Fibroblast of pulmonary artery (primary cell): ENCODE results near the gene CDYL2.
A peak's percentile ranks its signal among the peaks of the same experiment; 100 is the strongest.

Experiments
- DNase-seq: peaks from one replicate; pipeline ENCODE4 v3.0.0-alpha.2; 2010; ENCODE audit warnings: low read depth
- H3K4me3 ChIP-seq: replicated peaks from 2 replicates; pipeline ENCODE4 v1.5.1; 2011; ENCODE audit warnings: low read depth, mild to moderate bottlenecking, control low read depth, low read length, moderate library complexity
- TF ChIP-seq, protein P1 (sequence below): IDR thresholded peaks from 2 replicates; pipeline ENCODE4 v1.5.1; 2011; ENCODE audit warnings: mild to moderate bottlenecking, control low read depth, low read length, inconsistent platforms; ENCODE audit errors: missing control alignments

The CDYL2 gene

DNA sequence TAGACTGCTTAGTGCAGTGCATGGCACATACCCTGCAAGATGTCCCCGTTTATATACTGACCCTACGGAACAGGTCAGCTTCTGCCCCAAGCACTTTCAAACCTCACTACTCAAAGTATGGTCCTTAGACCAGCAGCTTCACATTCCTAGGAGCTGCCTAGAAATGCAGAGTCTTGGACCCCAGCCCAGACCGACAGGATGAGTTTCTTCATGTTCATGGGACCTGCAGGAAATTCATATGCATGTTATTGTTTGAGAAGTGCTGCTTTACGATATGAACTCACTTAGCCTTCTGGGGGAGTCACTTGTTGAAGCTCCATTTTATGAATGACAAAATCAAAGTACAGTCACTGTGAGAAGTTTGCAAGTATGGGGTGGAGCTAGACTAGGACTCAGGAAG, 181.0 kb downstream of the CDYL2 start:
- H3K4me3 ChIP-seq, result no peak overlapping the region
- DNase-seq, result peak; percentile 91
- TF ChIP-seq, protein P1, sequence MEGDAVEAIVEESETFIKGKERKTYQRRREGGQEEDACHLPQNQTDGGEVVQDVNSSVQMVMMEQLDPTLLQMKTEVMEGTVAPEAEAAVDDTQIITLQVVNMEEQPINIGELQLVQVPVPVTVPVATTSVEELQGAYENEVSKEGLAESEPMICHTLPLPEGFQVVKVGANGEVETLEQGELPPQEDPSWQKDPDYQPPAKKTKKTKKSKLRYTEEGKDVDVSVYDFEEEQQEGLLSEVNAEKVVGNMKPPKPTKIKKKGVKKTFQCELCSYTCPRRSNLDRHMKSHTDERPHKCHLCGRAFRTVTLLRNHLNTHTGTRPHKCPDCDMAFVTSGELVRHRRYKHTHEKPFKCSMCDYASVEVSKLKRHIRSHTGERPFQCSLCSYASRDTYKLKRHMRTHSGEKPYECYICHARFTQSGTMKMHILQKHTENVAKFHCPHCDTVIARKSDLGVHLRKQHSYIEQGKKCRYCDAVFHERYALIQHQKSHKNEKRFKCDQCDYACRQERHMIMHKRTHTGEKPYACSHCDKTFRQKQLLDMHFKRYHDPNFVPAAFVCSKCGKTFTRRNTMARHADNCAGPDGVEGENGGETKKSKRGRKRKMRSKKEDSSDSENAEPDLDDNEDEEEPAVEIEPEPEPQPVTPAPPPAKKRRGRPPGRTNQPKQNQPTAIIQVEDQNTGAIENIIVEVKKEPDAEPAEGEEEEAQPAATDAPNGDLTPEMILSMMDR, result no peak

DNA sequence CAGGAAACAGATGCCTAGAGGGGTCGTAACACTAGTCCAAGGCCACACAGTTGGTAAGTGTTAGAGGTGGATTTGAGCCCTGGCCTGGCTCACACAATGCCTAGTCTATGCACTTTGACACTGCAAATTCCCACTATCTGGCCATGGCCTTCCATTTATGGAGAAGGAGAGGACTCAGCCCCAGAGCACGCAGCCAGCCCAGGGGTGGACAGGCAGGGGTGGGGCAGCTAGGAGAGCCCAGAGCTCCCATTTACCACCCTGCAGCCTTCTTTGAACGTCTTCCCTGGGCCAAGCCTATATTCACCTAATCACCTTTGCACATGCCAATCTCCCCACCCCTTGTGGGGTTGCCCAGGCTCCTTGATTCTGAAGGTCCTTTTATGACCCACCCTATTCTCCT, 182.4 kb downstream of the CDYL2 start:
- no peak overlapping the region for H3K4me3 ChIP-seq
- TF ChIP-seq, protein P1, result no peak
- DNase-seq, result no peak

DNA sequence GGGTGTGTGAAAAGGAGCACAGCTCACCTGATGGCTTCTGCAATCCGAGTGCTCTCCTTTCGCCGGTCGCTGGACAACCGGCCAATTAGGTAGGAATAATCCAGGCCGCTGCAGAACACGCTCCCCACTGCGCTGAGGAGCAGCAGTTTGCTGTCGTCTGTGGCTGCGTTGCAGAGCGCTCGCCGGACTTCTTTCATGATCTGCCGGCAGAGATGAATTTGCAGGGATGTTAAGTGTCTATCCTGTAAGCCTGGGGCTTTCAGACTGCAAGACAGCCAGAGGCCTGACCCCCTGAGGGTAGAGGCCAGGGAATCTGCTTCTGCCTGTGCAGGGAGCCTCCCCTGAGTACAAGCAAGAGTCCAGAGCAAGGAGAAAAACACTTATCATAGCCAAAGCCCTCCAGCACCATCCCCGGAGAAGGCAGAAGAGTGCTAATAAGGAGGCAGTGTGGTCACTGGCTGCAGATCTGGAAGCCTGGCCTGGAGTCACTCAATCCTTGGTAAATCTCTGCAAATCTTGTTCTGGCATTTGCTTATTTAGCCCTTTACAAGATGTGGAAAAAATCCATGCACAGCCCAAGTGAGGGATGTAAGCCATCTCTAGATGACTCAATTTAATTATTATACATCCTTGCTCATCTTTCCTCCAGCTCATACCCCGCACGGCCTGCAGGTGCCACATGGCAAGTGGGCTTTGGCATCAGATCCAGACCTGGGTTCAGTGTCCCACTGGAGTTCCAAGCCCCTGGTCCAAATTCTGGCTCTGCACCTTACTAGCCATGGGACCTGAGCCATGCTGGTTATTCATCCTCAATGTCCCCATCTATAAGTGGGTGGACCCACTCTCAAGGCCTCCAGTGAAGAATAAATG, 183.4 kb downstream of the CDYL2 start:
- TF ChIP-seq, protein P1, result no peak
- DNase-seq, result no peak

DNA sequence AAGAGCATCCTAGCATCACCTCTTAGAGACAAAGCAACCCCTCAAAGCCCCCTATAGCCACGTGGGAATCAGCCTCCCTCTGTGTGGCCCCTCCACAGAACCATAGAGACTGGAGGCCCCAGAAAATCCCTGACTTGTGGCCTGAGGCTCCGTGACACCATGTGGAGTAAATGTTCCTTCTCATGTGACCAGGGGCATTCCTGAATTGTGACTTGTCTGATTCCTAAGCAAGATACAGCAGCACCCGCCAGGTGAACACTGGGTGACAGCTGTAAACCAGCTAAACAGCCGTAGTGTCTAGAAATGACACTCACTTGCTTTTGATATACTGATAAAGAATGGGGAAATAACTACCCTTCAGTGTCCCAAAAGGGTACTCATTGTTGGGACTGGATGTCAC, 184.6 kb downstream of the CDYL2 start:
- H3K4me3 ChIP-seq, result no peak overlapping the region
- no peak for DNase-seq
- TF ChIP-seq, protein P1, result no peak

More for the DNA sequence above, 183.4 kb downstream of the CDYL2 start:
- H3K4me3 ChIP-seq, result no peak overlapping the region

DNA sequence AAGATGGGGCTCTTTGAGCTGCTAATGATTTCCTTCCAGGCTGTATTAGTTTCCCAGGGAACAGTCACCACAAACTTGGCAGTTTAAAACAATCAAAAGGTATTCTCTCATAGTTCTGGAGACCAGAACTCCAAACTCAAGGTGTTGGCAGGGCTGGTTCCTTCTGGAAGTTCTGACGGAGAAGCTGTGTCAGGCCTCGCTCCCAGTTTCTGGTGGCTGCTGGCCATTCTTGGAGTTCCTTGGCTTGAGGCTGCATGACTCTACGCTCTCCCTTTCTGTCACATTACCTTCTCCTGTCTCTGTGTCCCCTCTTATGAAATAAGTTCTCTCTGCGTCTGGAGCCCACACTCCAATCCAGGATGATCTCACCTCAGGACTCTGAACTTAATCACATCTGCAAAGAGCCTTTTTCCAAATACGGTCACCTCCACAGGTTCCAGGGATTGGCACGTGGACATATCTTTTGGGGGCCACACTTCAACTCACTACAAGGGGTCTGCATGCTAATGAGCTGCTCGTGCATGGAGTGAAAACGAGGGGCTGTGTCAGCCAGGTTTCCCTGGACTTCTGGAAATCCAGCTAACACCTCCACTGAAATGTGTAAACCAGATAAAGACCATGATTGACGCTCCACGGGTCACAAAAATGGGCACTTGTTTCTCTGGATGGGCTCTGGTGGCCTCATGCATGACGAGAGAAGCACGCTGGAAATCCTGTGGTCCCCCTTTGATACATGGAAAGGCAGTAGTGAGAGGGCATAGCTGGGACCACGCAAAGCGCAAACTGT, 185.3 kb downstream of the CDYL2 start:
- no peak overlapping the region for H3K4me3 ChIP-seq
- TF ChIP-seq, protein P1, result no peak
- no peak for DNase-seq

DNA sequence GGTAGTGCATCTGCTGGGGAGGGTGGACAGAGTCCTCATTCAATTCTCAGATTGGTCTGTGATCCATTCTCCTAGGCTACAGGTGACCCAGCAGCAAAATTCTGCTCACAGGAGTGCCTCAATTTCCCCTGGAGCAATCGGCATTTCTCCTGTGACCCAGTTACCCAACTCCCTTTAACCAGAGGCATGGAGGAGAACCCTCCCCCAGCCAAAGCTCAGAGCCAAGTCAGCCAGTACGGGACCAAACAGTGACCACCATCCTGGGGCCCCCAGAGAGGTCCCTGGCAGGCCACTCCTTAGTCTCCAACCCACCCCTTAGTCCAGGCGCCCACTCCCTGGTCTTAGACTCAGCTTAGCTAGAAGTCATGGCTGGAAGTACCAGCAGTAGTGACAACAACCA, 188.0 kb downstream of the CDYL2 start:
- DNase-seq, result no peak
- TF ChIP-seq, protein P1, result no peak
- H3K4me3 ChIP-seq, result no peak overlapping the region
